BJ (cell line): ENCODE results near the gene MEF2C. TPM values are rescaled to one million over a fixed set of nuclear protein-coding genes. Genes with fewer than 3 reads are reported as not detected.
"Not testable (repeated sequence)": the region's sequence is repeated elsewhere in the genome, so short reads cannot be mapped to it uniquely, and the experiment has no call there.

Experiments used
- CTCF ChIA-PET: fragments of 350-600 bp; formaldehyde crosslinking; extraction: SDS; loops from one replicate; lab custom pipeline; 2021; ENCODE audit warnings: antibody characterized with exemption, inconsistent platforms; lab: Yijun Ruan, JAX
- POLR2A ChIA-PET: fragments of 300-600 bp; sonication (Branson Sonifier 250); formaldehyde crosslinking; extraction: SDS; loops from one replicate; lab custom pipeline; 2021; ENCODE audit warnings: antibody characterized with exemption; lab: Charles Lee
- DNase-seq: peaks from one replicate; pipeline ENCODE4 v3.0.0-alpha.2; 2011; ENCODE audit warnings: low read depth
- H3K27me3 ChIP-seq: 2 replicates; pipeline ENCODE4 v1.6.0; 2011; ENCODE audit warnings: low read length; ENCODE audit not compliant: control insufficient read depth, insufficient read depth
- H3K36me3 ChIP-seq: 2 replicates; pipeline ENCODE4 v1.5.1; 2011; ENCODE audit warnings: low read length; ENCODE audit not compliant: control insufficient read depth, insufficient read depth
- H3K4me3 ChIP-seq: 2 replicates; pipeline ENCODE4 v1.5.1; 2011; ENCODE audit warnings: low read depth, mild to moderate bottlenecking, control low read depth, low read length
- polyA plus RNA-seq: library from polyadenylated mRNA; depleted of rRNA; stranded (reverse); fragments of >200 nt; gene quantifications from 2 replicates; pipeline ENCODE4 v1.2.3, GENCODE V29; 2011
- TF ChIP-seq, protein P1 (sequence below): IDR thresholded peaks from 2 replicates; pipeline ENCODE4 v1.5.1; 2011; ENCODE audit warnings: low read depth, mild to moderate bottlenecking, control low read depth, inconsistent platforms, low read length, moderate library complexity; ENCODE audit not compliant: insufficient read depth

The MEF2C gene
- polyA plus RNA-seq, 1 experiment: 1.6 TPM

- Histone ChIP-seq H3K4me3 (no peak overlapping the region), H3K27me3 (no peaks in the 10 kb centered on the region), H3K36me3 (no peaks in the 10 kb centered on the region)
- no peak for DNase-seq
- ChIA-PET CTCF (no interaction called here), POLR2A (no interaction called here)
- TF ChIP-seq, protein P1, sequence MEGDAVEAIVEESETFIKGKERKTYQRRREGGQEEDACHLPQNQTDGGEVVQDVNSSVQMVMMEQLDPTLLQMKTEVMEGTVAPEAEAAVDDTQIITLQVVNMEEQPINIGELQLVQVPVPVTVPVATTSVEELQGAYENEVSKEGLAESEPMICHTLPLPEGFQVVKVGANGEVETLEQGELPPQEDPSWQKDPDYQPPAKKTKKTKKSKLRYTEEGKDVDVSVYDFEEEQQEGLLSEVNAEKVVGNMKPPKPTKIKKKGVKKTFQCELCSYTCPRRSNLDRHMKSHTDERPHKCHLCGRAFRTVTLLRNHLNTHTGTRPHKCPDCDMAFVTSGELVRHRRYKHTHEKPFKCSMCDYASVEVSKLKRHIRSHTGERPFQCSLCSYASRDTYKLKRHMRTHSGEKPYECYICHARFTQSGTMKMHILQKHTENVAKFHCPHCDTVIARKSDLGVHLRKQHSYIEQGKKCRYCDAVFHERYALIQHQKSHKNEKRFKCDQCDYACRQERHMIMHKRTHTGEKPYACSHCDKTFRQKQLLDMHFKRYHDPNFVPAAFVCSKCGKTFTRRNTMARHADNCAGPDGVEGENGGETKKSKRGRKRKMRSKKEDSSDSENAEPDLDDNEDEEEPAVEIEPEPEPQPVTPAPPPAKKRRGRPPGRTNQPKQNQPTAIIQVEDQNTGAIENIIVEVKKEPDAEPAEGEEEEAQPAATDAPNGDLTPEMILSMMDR: no peak
Observed at GRCh38 chr5:88804444-88804843, 78.5 kb downstream of the MEF2C start.

DNA sequence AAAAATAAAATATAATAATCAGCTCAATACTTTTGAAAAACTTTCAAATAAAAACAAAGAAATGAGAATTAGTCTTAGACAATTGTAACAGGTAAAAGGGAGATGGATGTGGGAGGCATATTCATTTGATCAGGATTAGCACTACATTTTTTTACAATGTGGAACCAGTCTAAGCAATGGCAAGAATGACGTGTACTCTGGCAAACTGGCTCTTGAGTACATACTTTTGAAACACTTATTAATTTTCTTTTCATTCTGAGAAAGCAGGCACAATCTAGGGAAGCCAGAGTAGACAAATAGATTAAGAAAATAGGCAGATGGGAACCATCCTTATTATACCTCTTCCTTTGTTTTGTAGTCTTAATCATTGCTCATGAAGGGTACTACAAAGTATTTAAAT, 79.7 kb downstream of the MEF2C start:
- Histone ChIP-seq H3K27me3 (no peaks in the 10 kb centered on the region), H3K36me3 (no peaks in the 10 kb centered on the region), H3K4me3 (no peak overlapping the region)
- ChIA-PET POLR2A (no interaction called here), CTCF (no interaction called here)
- DNase-seq: no peak
- TF ChIP-seq, protein P1: no peak

DNA sequence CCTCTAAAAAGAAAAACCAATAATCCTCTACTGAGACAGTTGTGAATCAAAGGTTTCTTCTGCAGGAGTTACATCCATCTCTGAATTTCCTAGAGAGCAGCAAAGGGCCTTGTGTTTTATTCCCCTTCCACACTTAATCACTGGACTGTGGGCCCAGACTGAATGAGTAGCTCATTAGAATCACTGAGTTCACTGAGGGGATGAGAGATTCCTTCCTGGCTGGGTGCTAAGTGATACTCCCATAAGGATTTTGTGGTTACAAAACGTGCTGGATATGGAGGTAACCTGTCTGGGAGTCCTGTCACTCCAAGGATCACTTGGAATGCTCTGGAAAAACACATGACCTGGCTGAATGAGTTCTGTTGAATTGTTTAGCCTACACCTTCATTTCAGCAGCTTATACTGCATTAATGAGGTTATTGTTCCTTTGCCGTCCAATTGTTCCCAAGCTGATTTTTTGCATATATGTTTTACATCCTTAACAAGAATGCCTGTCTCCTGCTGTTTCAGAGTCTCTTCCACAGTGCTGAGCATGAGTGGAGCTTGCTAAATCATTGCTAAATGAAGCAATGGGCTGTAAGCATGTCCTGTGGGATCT, 82.9 kb downstream of the MEF2C start:
- Histone ChIP-seq H3K4me3 (no peak overlapping the region), H3K36me3 (no peaks in the 10 kb centered on the region), H3K27me3 (no peaks in the 10 kb centered on the region)
- ChIA-PET CTCF (interaction anchor here (0.7 to 0.9 kb wide), 2 partner anchors 13 to 20 kb away, joined by 3 to 6 read pairs; no protein-coding TSS in a partner anchor), POLR2A (no interaction called here)
- DNase-seq: no peak
- TF ChIP-seq, protein P1: no peak

DNA sequence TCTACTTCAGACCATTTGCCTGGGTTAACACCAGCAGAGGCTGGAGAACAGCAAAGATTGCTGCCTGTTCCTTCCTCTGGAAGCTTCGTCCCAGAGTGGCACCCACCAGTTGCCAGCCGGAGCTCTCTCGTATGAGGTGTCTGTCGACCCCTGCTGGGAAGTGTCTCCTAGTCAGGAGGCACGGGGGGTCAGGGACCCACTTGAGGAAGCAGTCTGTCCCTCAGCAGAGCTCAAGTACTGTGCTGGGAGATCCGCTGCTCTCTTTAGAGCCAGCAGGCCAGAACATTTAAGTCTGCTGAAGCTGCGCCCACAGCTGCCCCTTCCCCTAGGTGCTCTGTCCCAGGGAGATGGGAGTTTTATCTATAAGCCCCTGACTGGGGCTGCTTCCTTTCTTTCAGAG, 84.1 kb downstream of the MEF2C start:
- POLR2A ChIA-PET, CTCF ChIA-PET, H3K27me3 ChIP-seq, H3K4me3 ChIP-seq, H3K36me3 ChIP-seq, DNase-seq: not testable (repeated sequence)

DNA sequence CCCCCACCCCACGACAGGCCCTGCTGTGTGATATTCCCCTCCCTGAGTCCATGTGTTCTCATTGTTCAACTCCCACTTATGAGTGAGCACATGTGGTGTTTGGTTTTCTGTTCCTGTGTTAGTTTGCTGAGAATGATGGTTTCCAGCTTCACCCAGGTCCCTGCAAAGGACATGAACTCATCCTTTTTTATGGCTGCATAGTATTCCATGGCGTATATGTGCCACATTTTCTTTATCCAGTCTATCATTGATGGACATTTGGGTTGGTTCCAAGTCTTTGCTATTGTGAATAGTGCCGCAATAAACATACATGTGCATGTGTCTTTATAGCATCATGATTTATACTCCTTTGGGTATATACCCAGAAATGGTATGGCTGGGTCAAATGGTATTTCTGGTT, 89.2 kb downstream of the MEF2C start:
- H3K27me3 ChIP-seq, DNase-seq, H3K4me3 ChIP-seq, H3K36me3 ChIP-seq, POLR2A ChIA-PET, CTCF ChIA-PET: not testable (repeated sequence)

- CTCF ChIA-PET: no interaction called here
- no peak overlapping the region for H3K4me3 ChIP-seq
- no peaks in the 10 kb centered on the region for H3K27me3 ChIP-seq
- POLR2A ChIA-PET: no interaction called here
- DNase-seq: no peak
- TF ChIP-seq, protein P1: no peak
- H3K36me3 ChIP-seq: no peaks in the 10 kb centered on the region
Observed at GRCh38 chr5:88792144-88792840, 90.7 kb downstream of the MEF2C start.
